Breast epithelium (tissue), 4 donors: ENCODE results near the gene DYNC1H1. TPM values are rescaled to one million over a fixed set of nuclear protein-coding genes. Genes with fewer than 3 reads are reported as not detected.

Source experiments
- DNase-seq, 2 donors: peaks; one replicate each; pipeline ENCODE4 v3.0.0-alpha.2; 2019; ENCODE audit warnings: low spot score in 2 of 2
- H3K27ac ChIP-seq, 2 donors: fragments of 200-600 bp; sonication (generic) in 1 of 2; one replicate each; pipeline ENCODE4 v1.5.1; 2016 to 2019; ENCODE audit warnings: mild to moderate bottlenecking in 1 of 2
- H3K27me3 ChIP-seq, 2 donors: fragments of 200-600 bp; sonication (generic) in 1 of 2; one replicate each; pipeline versions ENCODE4 v1.5.1 to v1.6.0; 2017 to 2019; ENCODE audit warnings: control low read depth in 1 of 2, mild to moderate bottlenecking in 1 of 2
- H3K36me3 ChIP-seq: fragments of 200-600 bp; one replicate; pipeline ENCODE4 v1.5.1; 2019
- H3K4me1 ChIP-seq, 2 donors: fragments of 200-600 bp; sonication (generic); one replicate each; pipeline ENCODE4 v1.5.1; 2016 to 2019; ENCODE audit warnings: control low read depth in 1 of 2
- H3K4me3 ChIP-seq, 3 donors: fragments of 200-600 bp; sonication (generic); 1 replicate in 2 of 3; 2 replicates in 1 of 3; pipeline ENCODE4 v1.5.1; 2016 to 2019; ENCODE audit warnings: mild to moderate bottlenecking in 3 of 3, moderate library complexity in 2 of 3
- H3K9me3 ChIP-seq, 2 donors: fragments of 200-600 bp; sonication (generic) in 1 of 2; one replicate each; pipeline ENCODE4 v1.5.1; 2016 to 2019; ENCODE audit warnings: control low read depth in 1 of 2
- POLR2A ChIP-seq: fragments of 450-650 bp; IDR thresholded peaks from one replicate; pipeline ENCODE4 v1.6.1; 2016; ENCODE audit warnings: antibody characterized with exemption, mild to moderate bottlenecking, moderate library complexity
- POLR2AphosphoS5 ChIP-seq, 3 donors: sonication (generic); formaldehyde crosslinking; IDR thresholded peaks; one replicate each; pipeline ENCODE4 v1.6.1; 2017; ENCODE audit warnings: antibody characterized with exemption in 3 of 3
- intact Hi-C: fragments of 100-400 bp; cut with DNase I; formaldehyde crosslinking; loops from one replicate; pipeline ENCODE4 v1.15.1; 2023; ENCODE audit warnings: low total_unique reads
- total RNA-seq, 3 donors: library from RNA; depleted of rRNA; stranded (reverse); fragments of >200 nt; gene quantifications; one replicate each; pipeline ENCODE4 v1.1.0, GENCODE V29; 2016
- TF ChIP-seq, protein P1 (sequence below), 3 donors: fragments of 450-650 bp; IDR thresholded peaks; one replicate each; pipeline ENCODE4 v1.5.1; 2016 to 2017; ENCODE audit warnings: antibody characterized with exemption in 3 of 3, mild to moderate bottlenecking in 3 of 3, moderate library complexity in 3 of 3

The DYNC1H1 gene
- total RNA-seq, 3 donors from 2014 or later = 355 to 424 (median 391) TPM

DNA sequence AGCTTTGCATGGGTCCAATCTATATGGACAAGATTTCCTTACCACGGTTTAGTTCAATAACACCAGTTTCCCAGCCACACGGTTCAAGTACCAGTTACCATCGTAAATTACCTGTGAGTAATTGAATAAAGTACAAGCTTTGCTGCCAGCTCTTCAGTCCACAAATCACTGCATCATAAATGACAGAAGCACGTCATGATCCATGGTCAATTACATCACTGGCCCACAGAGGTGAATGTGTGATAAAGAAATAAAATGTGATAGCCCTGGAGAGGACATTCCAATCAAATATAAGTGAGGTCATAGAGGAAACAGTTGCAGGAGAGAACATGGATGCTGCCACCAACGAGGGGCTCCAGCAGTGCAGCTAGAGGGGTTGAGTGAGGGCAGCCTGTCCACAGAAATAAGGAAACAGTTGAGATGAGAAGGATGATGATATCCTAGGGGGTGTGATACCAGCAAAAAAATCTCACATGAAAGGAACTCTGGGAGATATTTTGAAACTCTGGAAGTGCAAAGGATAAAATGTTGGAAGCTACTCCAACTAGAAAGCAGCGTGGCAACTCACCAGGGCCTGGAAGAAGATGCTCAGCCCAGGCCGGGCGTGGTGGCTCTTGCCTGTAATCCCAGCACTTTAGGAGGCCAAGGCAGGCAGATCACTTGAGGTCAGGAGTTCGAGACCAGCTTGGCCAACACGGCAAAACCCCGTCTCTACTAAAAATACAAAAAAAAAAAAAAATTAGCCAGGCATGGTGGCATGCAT is 5.8 kb upstream of the DYNC1H1 start:
- H3K36me3 ChIP-seq = no peaks in the 10 kb centered on the region
- TF ChIP-seq, protein P1, sequence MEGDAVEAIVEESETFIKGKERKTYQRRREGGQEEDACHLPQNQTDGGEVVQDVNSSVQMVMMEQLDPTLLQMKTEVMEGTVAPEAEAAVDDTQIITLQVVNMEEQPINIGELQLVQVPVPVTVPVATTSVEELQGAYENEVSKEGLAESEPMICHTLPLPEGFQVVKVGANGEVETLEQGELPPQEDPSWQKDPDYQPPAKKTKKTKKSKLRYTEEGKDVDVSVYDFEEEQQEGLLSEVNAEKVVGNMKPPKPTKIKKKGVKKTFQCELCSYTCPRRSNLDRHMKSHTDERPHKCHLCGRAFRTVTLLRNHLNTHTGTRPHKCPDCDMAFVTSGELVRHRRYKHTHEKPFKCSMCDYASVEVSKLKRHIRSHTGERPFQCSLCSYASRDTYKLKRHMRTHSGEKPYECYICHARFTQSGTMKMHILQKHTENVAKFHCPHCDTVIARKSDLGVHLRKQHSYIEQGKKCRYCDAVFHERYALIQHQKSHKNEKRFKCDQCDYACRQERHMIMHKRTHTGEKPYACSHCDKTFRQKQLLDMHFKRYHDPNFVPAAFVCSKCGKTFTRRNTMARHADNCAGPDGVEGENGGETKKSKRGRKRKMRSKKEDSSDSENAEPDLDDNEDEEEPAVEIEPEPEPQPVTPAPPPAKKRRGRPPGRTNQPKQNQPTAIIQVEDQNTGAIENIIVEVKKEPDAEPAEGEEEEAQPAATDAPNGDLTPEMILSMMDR (IDR thresholded peaks at IDR 0.05) = no peak
- TF ChIP-seq POLR2A = no peak
- no peak for TF ChIP-seq POLR2AphosphoS5 (IDR thresholded peaks at IDR 0.05)
- H3K9me3 ChIP-seq = no peaks in the 10 kb centered on the region
- no peaks in the 10 kb centered on the region for H3K27me3 ChIP-seq
- intact Hi-C loops = no loop called here
- H3K4me3 ChIP-seq = no peak overlapping the region
- H3K4me1 ChIP-seq = no peaks in the 10 kb centered on the region
- no peak overlapping the region for H3K27ac ChIP-seq
- peak in 1 of 2 donors; percentile 2 for DNase-seq

DNA sequence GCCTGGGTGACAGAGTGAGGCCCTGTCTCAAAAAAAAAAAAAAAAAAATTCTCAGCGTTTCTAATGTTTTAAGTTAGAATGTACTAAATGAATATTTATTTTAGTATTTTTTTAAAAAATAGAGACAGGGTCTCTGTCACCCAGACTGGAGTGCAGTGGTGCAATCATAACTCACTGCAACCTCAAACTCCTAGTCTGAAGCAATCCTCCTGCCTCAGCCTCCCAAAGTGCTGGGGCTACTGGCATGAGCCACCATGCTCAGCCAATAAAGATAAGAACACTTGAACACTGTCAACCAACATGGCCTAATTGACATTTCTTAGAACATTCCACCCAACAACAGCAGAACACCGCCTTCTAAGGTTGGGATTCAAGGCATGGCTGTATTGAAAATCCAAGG is 5.1 kb upstream of the DYNC1H1 start:
- Histone ChIP-seq H3K27ac (no peak overlapping the region), H3K36me3 (no peaks in the 10 kb centered on the region), H3K4me1 (no peaks in the 10 kb centered on the region), H3K4me3 (no peak overlapping the region), H3K27me3 (no peaks in the 10 kb centered on the region), H3K9me3 (no peaks in the 10 kb centered on the region)
- intact Hi-C loops = no loop called here
- no peak for DNase-seq
- TF ChIP-seq POLR2A (no peak), POLR2AphosphoS5 (IDR thresholded peaks at IDR 0.05) (no peak)
- TF ChIP-seq, protein P1 (IDR thresholded peaks at IDR 0.05) = no peak

DNA sequence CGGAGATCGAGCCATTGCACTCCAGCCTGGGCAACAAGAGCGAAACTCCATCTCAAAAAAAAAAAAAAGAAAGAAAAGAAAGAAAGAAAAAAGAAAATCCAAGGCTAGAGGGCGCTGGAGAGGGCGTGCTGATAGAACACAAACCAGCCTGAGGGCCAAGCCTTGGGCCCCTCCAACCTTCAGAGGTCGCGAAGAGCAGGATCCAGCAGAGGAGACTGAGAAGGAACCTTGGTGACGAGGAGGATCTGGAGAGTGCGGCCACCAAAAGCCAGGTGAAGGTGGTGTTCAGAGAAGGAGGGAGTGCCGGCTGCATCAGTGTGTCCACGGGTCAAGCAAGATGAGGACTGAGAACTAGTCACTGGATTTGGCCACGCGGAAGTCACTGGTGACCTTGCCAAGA is 4.1 kb upstream of the DYNC1H1 start:
- intact Hi-C loops = loop anchor here (5.0 kb wide), 1 partner anchor 127 kb away; the partner anchor contains the start of gene HSP90AA1
- TF ChIP-seq POLR2AphosphoS5 (IDR thresholded peaks at IDR 0.05) = no peak
- TF ChIP-seq, protein P1 (IDR thresholded peaks at IDR 0.05) = peak in 1 of 3 donors; percentile 27
- TF ChIP-seq POLR2A = no peak
- no peak for DNase-seq
- Histone ChIP-seq H3K36me3 (no peaks in the 10 kb centered on the region), H3K27me3 (no peaks in the 10 kb centered on the region), H3K4me3 (no peak overlapping the region), H3K9me3 (no peaks in the 10 kb centered on the region), H3K27ac (no peak overlapping the region), H3K4me1 (no peaks in the 10 kb centered on the region)

DNA sequence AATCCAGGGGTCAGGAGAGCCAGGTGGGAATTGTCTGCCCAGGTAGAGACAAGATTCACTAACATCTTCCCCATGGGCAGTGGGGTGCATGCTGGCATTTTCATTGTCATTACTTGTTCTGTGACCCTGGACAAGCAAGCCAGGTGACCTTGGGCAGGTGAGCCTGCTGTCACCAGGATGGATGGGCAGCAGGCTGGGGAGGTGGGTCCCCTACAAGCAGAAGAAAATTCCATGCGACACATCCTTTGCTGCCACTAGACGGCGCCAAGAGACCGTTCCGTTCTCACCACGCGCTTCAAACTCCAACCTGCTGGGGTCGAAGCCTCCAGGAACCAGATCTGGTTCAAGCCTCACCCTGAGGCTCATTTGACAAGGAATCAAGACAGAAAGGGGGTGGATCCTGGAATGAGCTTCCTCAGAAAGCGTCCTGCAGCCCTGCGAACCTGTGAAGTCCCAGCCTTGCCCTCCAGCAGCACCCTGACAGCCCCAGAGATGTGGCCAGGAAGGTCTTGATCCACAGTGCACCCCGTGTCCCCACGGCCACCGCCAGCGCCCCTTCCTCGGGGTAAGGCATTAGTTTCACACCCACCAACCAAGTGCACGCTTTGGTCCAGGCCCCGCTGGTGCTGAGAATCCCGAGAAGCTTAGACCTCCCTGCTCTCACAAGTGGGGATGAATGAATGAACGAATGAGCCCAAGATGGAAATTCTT is 3.2 kb upstream of the DYNC1H1 start:
- TF ChIP-seq POLR2AphosphoS5 (IDR thresholded peaks at IDR 0.05) (peak in 1 of 3 donors; percentile 36), POLR2A (no peak)
- TF ChIP-seq, protein P1 (IDR thresholded peaks at IDR 0.05) = peak; percentile 81 to 93 (median 84)
- no peaks in the 10 kb centered on the region for H3K9me3 ChIP-seq
- H3K27ac ChIP-seq = no peak overlapping the region
- H3K27me3 ChIP-seq = no peaks in the 10 kb centered on the region
- H3K4me1 ChIP-seq = peaks cover 0 to 6% of the 10 kb centered on the region in 2 donors
- peak in 1 of 2 donors; percentile 74 for DNase-seq
- H3K4me3 ChIP-seq = no peak overlapping the region
- intact Hi-C loops = loop anchor here (5.0 kb wide), 1 partner anchor 126 kb away; the partner anchor contains the start of gene HSP90AA1
- H3K36me3 ChIP-seq = no peaks in the 10 kb centered on the region
